OCI-LY7 (cell line): ENCODE measurements around the gene TPD52L2. TPM values are rescaled to one million over a fixed set of nuclear protein-coding genes. Genes with fewer than 3 reads are reported as not detected.
A peak's percentile ranks its signal among the peaks of the same experiment; 100 is the strongest.
"Not testable (repeated sequence)": the region's sequence is repeated elsewhere in the genome, so short reads cannot be mapped to it uniquely, and the experiment has no call there.

Experiments
- BruUV-seq: library from RNA; stranded (reverse); fragments of 400-500 nt; replicated peaks from 2 replicates; lab custom pipeline; 2021; lab: Mats Ljungman, UMichigan
- CTCF ChIA-PET: fragments of 300-600 bp; sonication (Branson Sonifier 250); formaldehyde crosslinking; loops from one replicate; lab custom pipeline; 2022; ENCODE audit warnings: antibody characterized with exemption; ENCODE audit not compliant: unreplicated experiment; lab: Charles Lee
- POLR2A ChIA-PET: fragments of 300-600 bp; sonication (Branson Sonifier 250); formaldehyde crosslinking; loops from one replicate; lab custom pipeline; 2022; ENCODE audit warnings: antibody characterized with exemption; lab: Charles Lee
- DNase-seq: peaks from one replicate; pipeline ENCODE4 v3.0.0-alpha.2; 2015; ENCODE audit warnings: low spot score
- H2AFZ ChIP-seq: fragments of 200-600 bp; sonication (generic), shearing (Covaris generic); 2 replicates; pipeline ENCODE4 v1.6.1; 2014; ENCODE audit warnings: mild to moderate bottlenecking, antibody characterized with exemption, low read length, moderate library complexity
- H3K27ac ChIP-seq: fragments of 200-600 bp; sonication (generic); 2 replicates; pipeline ENCODE4 v1.5.1; 2014; ENCODE audit warnings: mixed run types, low read depth, mild to moderate bottlenecking, moderate library complexity, low read length, inconsistent platforms; ENCODE audit not compliant: poor library complexity, severe bottlenecking
- H3K36me3 ChIP-seq: fragments of 200-600 bp; sonication (generic); 2 replicates; pipeline ENCODE4 v1.6.1; 2014; ENCODE audit warnings: mild to moderate bottlenecking, antibody characterized with exemption, low read length, moderate library complexity, mixed read lengths; ENCODE audit not compliant: insufficient read depth
- H3K4me1 ChIP-seq: fragments of 200-600 bp; sonication (generic); 2 replicates; pipeline ENCODE4 v1.5.1; 2014; ENCODE audit warnings: mild to moderate bottlenecking, low read length; ENCODE audit not compliant: insufficient read depth, poor library complexity, severe bottlenecking
- H3K4me2 ChIP-seq: fragments of 200-600 bp; sonication (generic); 2 replicates; pipeline ENCODE4 v1.6.1; 2014; ENCODE audit warnings: mild to moderate bottlenecking, low read length
- H3K4me3 ChIP-seq: fragments of 200-600 bp; sonication (generic); 2 replicates; pipeline ENCODE4 v1.5.1; 2014; ENCODE audit warnings: mild to moderate bottlenecking, low read depth, low read length; ENCODE audit not compliant: poor library complexity, severe bottlenecking
- H3K79me2 ChIP-seq: fragments of 200-600 bp; sonication (generic); 2 replicates; pipeline ENCODE4 v1.6.1; 2016; ENCODE audit warnings: low read depth, mild to moderate bottlenecking, low read length, moderate library complexity, mixed read lengths; ENCODE audit not compliant: insufficient read depth
- H3K9me2 ChIP-seq: fragments of 200-600 bp; sonication (generic); 2 replicates; pipeline ENCODE4 v1.6.1; 2016; ENCODE audit warnings: mild to moderate bottlenecking, low read length, mixed read lengths; ENCODE audit not compliant: insufficient read depth
- H3K9me3 ChIP-seq: fragments of 200-600 bp; sonication (generic); 2 replicates; pipeline ENCODE4 v1.6.1; 2014; ENCODE audit warnings: mild to moderate bottlenecking, mixed run types, low read length, mixed read lengths
- H4K20me1 ChIP-seq: fragments of 200-600 bp; sonication (generic); 2 replicates; pipeline ENCODE4 v1.6.1; 2014; ENCODE audit warnings: mild to moderate bottlenecking, antibody characterized with exemption, low read length, moderate library complexity, mixed read lengths; ENCODE audit not compliant: insufficient read depth
- CTCF ChIP-seq: fragments of 200-600 bp; sonication (generic); conservative IDR thresholded peaks from 2 replicates; pipeline ENCODE4 v1.5.1; 2014; ENCODE audit warnings: mild to moderate bottlenecking, antibody characterized with exemption, low read length, moderate library complexity, mixed read lengths
- EZH2phosphoT487 ChIP-seq: fragments of 200-600 bp; sonication (generic); IDR thresholded peaks from 2 replicates; pipeline ENCODE4 v1.6.1; 2018; ENCODE audit warnings: low read depth, borderline replicate concordance, mild to moderate bottlenecking, mixed run types, antibody characterized with exemption, low read length, moderate library complexity, mixed read lengths
- intact Hi-C: fragments of 100-400 bp; cut with micrococcal nuclease; formaldehyde crosslinking; loops from one replicate; pipeline ENCODE4 v1.10.0; 2022; ENCODE audit not compliant: unreplicated experiment
- total RNA-seq, 2 experiments: library from RNA; depleted of rRNA in 1 of 2; stranded (reverse); fragments of >200 nt in 1 of 2; shearing (Covaris generic) in 1 of 2; gene quantifications; 2 replicates each; pipeline ENCODE4 v1.2.3, GENCODE V29; 2014 to 2022

Gene TPD52L2
- total RNA-seq, 2 experiments from 2014 or later = 27.2 to 51.0 TPM

GRCh38 chr20:63915471-63915870 is 50.4 kb downstream of the TPD52L2 start:
- Histone ChIP-seq H3K4me2 (no peak overlapping the region), H2AFZ (no peak overlapping the region), H3K36me3 (peaks cover 49% of the 10 kb centered on the region), H3K9me3 (peaks cover 16% of the 10 kb centered on the region; the same call in 1 of the 2 replicates), H4K20me1 (no peaks in the 10 kb centered on the region), H3K79me2 (peaks cover 36% of the 10 kb centered on the region), H3K27ac (no peak overlapping the region), H3K9me2 (no peaks in the 10 kb centered on the region), H3K4me3 (no peak overlapping the region), H3K4me1 (peaks cover 5% of the 10 kb centered on the region)
- CTCF ChIA-PET = interaction anchor here (0.6 kb wide), 1 partner anchor 36 kb away, joined by 3 read pairs; no protein-coding TSS in a partner anchor
- POLR2A ChIA-PET = no interaction called here
- BruUV-seq = no TSS peak
- TF ChIP-seq EZH2phosphoT487 (no peak), CTCF (no peak)
- intact Hi-C loops = no loop called here
- DNase-seq = no peak

GRCh38 chr20:63916371-63916939 is 51.4 kb downstream of the TPD52L2 start:
- H3K9me2 ChIP-seq, H3K27ac ChIP-seq, DNase-seq, intact Hi-C loops, H2AFZ ChIP-seq, H3K4me3 ChIP-seq, H4K20me1 ChIP-seq, H3K4me2 ChIP-seq, H3K4me1 ChIP-seq, POLR2A ChIA-PET, CTCF ChIA-PET: not testable (repeated sequence)
- TSS peak; percentile 40 for BruUV-seq
- Histone ChIP-seq H3K79me2 (peaks cover 28% of the 10 kb centered on the region), H3K9me3 (peaks cover 16% of the 10 kb centered on the region; the same call in 1 of the 2 replicates), H3K36me3 (peaks cover 49% of the 10 kb centered on the region)

- no TSS peak for BruUV-seq
Observed at GRCh38 chr20:63917811-63918210, 52.7 kb downstream of the TPD52L2 start.

More at GRCh38 chr20:63917811-63918210, 52.7 kb downstream of the TPD52L2 start:
- Histone ChIP-seq H3K9me2 (no peaks in the 10 kb centered on the region), H3K9me3 (peaks cover 16% of the 10 kb centered on the region; the same call in 1 of the 2 replicates), H3K27ac (no peak overlapping the region), H3K4me1 (peaks cover 5% of the 10 kb centered on the region), H3K36me3 (peaks cover 49% of the 10 kb centered on the region), H3K79me2 (peaks cover 15% of the 10 kb centered on the region), H3K4me3 (no peak overlapping the region), H2AFZ (no peak overlapping the region), H4K20me1 (no peaks in the 10 kb centered on the region), H3K4me2 (no peak overlapping the region)
- intact Hi-C loops = no loop called here
- no peak for DNase-seq
- TF ChIP-seq EZH2phosphoT487 (no peak), CTCF (no peak)
- ChIA-PET CTCF (no interaction called here), POLR2A (interaction anchor here (1.1 kb wide), 3 partner anchors 9 to 39 kb away, joined by 3 read pairs; partner anchors contain the start of gene UCKL1)
